HCT116 (cell line): Measurements from ENCODE around the gene CENPF. TPM values are rescaled to one million over a fixed set of nuclear protein-coding genes. Genes with fewer than 3 reads are reported as not detected.

Experiments used
- ATAC-seq: fragments of 200-7000 bp; cut with Tn5 transposase; 2 replicates; pipeline ENCODE4 v1.9.1; 2020; ENCODE audit warnings: mild to moderate bottlenecking, moderate library complexity
- BruUV-seq: library from RNA; stranded (reverse); fragments of 400-500 nt; replicated peaks from 2 replicates; lab custom pipeline; 2021; lab: Mats Ljungman, UMichigan
- CTCF ChIA-PET: fragments of 300-600 bp; sonication (Branson Sonifier 250); formaldehyde crosslinking; loops from one replicate; lab custom pipeline; 2021; ENCODE audit warnings: antibody characterized with exemption; lab: Charles Lee
- POLR2A ChIA-PET: fragments of 300-600, 350-600 bp; sonication (Branson Sonifier 250); formaldehyde crosslinking; loops from one replicate; lab custom pipeline; 2021; ENCODE audit warnings: antibody characterized with exemption; lab: Charles Lee
- RAD21 ChIA-PET, 2 experiments: fragments of 300-600 bp; sonication (Branson Sonifier 250); formaldehyde crosslinking; loops; one replicate each; lab custom pipeline; 2023; ENCODE audit warnings: low total read pairs in 2 of 2; ENCODE audit not compliant: uncharacterized antibody in 2 of 2, unreplicated experiment in 2 of 2, low non-redundant PET in 1 of 2; lab: Charles Lee
- DNase-seq: peaks from one replicate; pipeline ENCODE4 v3.0.0-alpha.2; 2010; ENCODE audit warnings: low read depth, low spot score
- H2AFZ ChIP-seq: fragments of 200-600 bp; shearing (Covaris generic), sonication (generic); 2 replicates; pipeline ENCODE4 v1.6.1; 2017; ENCODE audit warnings: low read depth, mixed run types, mixed read lengths, antibody characterized with exemption, low read length; ENCODE audit not compliant: poor library complexity, severe bottlenecking
- H3K27ac ChIP-seq: 2 replicates; pipeline ENCODE4 v1.5.1; 2012; ENCODE audit warnings: low read depth, low read length
- H3K27me3 ChIP-seq: fragments of 200-600 bp; sonication (generic); 2 replicates; pipeline ENCODE4 v1.6.1; 2016; ENCODE audit warnings: mixed run types, low read length, mixed read lengths; ENCODE audit not compliant: insufficient read depth
- H3K36me3 ChIP-seq, 2 experiments: fragments of 200-500 bp in 1 of 2; fragments of 200-600 bp in 1 of 2; sonication (Bioruptor generic) in 1 of 2; sonication (generic) in 1 of 2; 2 replicates each; pipeline versions ENCODE4 v1.5.1 to v1.6.1; 2014 to 2016; ENCODE audit warnings: low read length in 2 of 2, inconsistent platforms in 1 of 2, mixed read lengths in 1 of 2, mixed run types in 1 of 2; ENCODE audit not compliant: insufficient read depth in 2 of 2, control insufficient read depth in 1 of 2
- H3K4me1 ChIP-seq, 2 experiments: fragments of 200-600 bp in 1 of 2; sonication (generic) in 1 of 2; 2 replicates each; pipeline versions ENCODE4 v1.5.1 to v1.6.1; 2012 to 2017; ENCODE audit warnings: low read length in 2 of 2, inconsistent platforms in 1 of 2, mild to moderate bottlenecking in 1 of 2, mixed read lengths in 1 of 2, mixed run types in 1 of 2, moderate library complexity in 1 of 2; ENCODE audit not compliant: insufficient read depth in 2 of 2, control insufficient read depth in 1 of 2
- H3K4me2 ChIP-seq: fragments of 200-600 bp; sonication (generic); 2 replicates; pipeline ENCODE4 v1.6.1; 2017; ENCODE audit warnings: mixed run types, low read length, mixed read lengths
- H3K4me3 ChIP-seq, 2 experiments: fragments of 200-600 bp in 1 of 2; sonication (generic) in 1 of 2; replicated peaks in 1 of 2; 2 replicates each; pipeline ENCODE4 v1.5.1; 2011 to 2016; ENCODE audit warnings: low read length in 2 of 2, control low read depth in 1 of 2, low read depth in 1 of 2, mild to moderate bottlenecking in 1 of 2, mixed read lengths in 1 of 2, mixed run types in 1 of 2
- H3K79me2 ChIP-seq: fragments of 200-600 bp; sonication (generic); 2 replicates; pipeline ENCODE4 v1.6.1; 2017; ENCODE audit warnings: mild to moderate bottlenecking, mixed run types, low read length, moderate library complexity, mixed read lengths; ENCODE audit not compliant: insufficient read depth
- H3K9ac ChIP-seq: fragments of 200-600 bp; sonication (generic); 2 replicates; pipeline ENCODE4 v1.6.1; 2016; ENCODE audit warnings: low read length, mixed read lengths
- H3K9me2 ChIP-seq: fragments of 200-600 bp; sonication (generic), shearing (Covaris generic); 2 replicates; pipeline ENCODE4 v1.6.1; 2017; ENCODE audit warnings: mixed run types, mild to moderate bottlenecking, moderate library complexity; ENCODE audit not compliant: insufficient read depth
- H3K9me3 ChIP-seq, 2 experiments: fragments of 200-500 bp in 1 of 2; fragments of 200-600 bp in 1 of 2; sonication (Bioruptor generic) in 1 of 2; sonication (generic) in 1 of 2; 2 replicates each; pipeline ENCODE4 v1.6.1; 2014 to 2017; ENCODE audit warnings: low read length in 2 of 2, mixed read lengths in 2 of 2, inconsistent platforms in 1 of 2, low read depth in 1 of 2, mild to moderate bottlenecking in 1 of 2, mixed run types in 1 of 2, moderate library complexity in 1 of 2; ENCODE audit not compliant: control insufficient read depth in 1 of 2, insufficient read depth in 1 of 2
- H4K20me1 ChIP-seq: fragments of 200-600 bp; sonication (generic), shearing (Covaris generic); 2 replicates; pipeline ENCODE4 v1.6.1; 2017; ENCODE audit warnings: mixed run types, mild to moderate bottlenecking, moderate library complexity; ENCODE audit not compliant: insufficient read depth
- CTCF ChIP-seq, 3 experiments: fragments of 200-600 bp in 1 of 3; sonication (generic) in 1 of 3; IDR thresholded peaks in 2 of 3; conservative IDR thresholded peaks in 1 of 3; 2 replicates each; pipeline ENCODE4 v1.5.1; 2012 to 2017; ENCODE audit warnings: low read depth in 2 of 3, low read length in 2 of 3, antibody characterized with exemption in 1 of 3, borderline replicate concordance in 1 of 3, control low read depth in 1 of 3, mild to moderate bottlenecking in 1 of 3, mixed read lengths in 1 of 3, mixed run types in 1 of 3, moderate library complexity in 1 of 3; ENCODE audit not compliant: insufficient read depth in 1 of 3
- EGR1 ChIP-seq: IDR thresholded peaks from 2 replicates; pipeline ENCODE4 v1.6.1; 2012; ENCODE audit warnings: low read depth
- ELF1 ChIP-seq: IDR thresholded peaks from 2 replicates; pipeline ENCODE4 v1.6.1; 2012; ENCODE audit warnings: low read depth, borderline replicate concordance
- EZH2 ChIP-seq: fragments of 200-600 bp; sonication (generic); IDR thresholded peaks from 2 replicates; pipeline ENCODE4 v1.6.1; 2017; ENCODE audit warnings: antibody characterized with exemption, mixed run types
- EZH2phosphoT487 ChIP-seq: fragments of 200-600 bp; IDR thresholded peaks from 2 replicates; pipeline ENCODE4 v1.6.1; 2018; ENCODE audit warnings: antibody characterized with exemption, borderline replicate concordance
- JUND ChIP-seq: IDR thresholded peaks from 2 replicates; pipeline ENCODE4 v1.6.1; 2012
- POLR2A ChIP-seq: IDR thresholded peaks from 2 replicates; pipeline ENCODE4 v1.7.0; 2011; ENCODE audit warnings: borderline replicate concordance; ENCODE audit not compliant: insufficient read depth, insufficient read length; ENCODE audit errors: extremely low read depth
- SP1 ChIP-seq: IDR thresholded peaks from 2 replicates; pipeline ENCODE4 v1.6.1; 2012; ENCODE audit warnings: low read depth
- SRF ChIP-seq: IDR thresholded peaks from 2 replicates; pipeline ENCODE4 v1.6.1; 2012; ENCODE audit warnings: low read depth
- YY1 ChIP-seq: IDR thresholded peaks from 2 replicates; pipeline ENCODE4 v1.6.1; 2011; ENCODE audit warnings: low read length, low read depth, moderate library complexity, mild to moderate bottlenecking; ENCODE audit not compliant: insufficient replicate concordance; ENCODE audit errors: extremely low read depth
- intact Hi-C: fragments of 100-400 bp; cut with micrococcal nuclease; formaldehyde crosslinking; loops from 2 replicates; pipeline ENCODE4 v1.10.0; 2022
- total RNA-seq: library from RNA; stranded (reverse); gene quantifications from one replicate; pipeline ENCODE4 v1.2.1, GENCODE V29; 2021; ENCODE audit not compliant: unreplicated experiment
- TF ChIP-seq, protein P1 (sequence below): IDR thresholded peaks from 2 replicates; pipeline ENCODE4 v1.6.1; 2011; ENCODE audit warnings: mild to moderate bottlenecking, low read length, moderate library complexity; ENCODE audit not compliant: insufficient replicate concordance; ENCODE audit errors: extremely low read depth

Gene CENPF
- total RNA-seq, 1 experiment from 2014 or later, result 120 TPM

DNA sequence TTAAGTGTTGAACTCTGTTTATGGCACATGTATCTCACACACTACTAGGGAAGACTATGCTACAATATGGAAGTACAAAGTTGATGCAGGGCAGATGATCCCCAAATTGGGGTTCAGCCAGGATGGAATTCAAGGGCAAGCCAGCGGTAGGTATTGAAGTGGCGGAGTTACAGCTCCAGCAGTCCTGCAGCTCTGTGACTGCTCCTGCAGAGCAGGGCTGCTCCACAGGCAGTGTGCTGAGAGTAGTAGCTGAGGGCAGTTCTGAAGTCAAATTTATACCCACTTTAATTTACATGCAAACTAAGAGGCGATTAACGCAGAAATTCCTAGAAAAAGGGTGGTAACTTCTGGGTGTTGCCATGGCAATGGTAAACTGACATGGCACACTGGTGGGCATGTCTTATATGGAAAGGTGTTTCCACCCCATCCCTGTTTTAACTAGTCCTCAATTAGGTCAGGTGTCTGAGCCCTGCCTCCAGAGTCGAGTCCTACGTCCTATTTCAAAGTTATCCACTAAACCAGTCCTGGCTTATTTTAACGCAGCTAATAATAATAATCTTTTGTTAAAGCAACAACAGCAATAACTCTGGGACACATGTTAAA lies 20.6 kb upstream of the CENPF start:
- Histone ChIP-seq H4K20me1 (no peaks in the 10 kb centered on the region), H3K36me3 (no peaks in the 10 kb centered on the region), H3K9me2 (no peaks in the 10 kb centered on the region), H3K27me3 (no peaks in the 10 kb centered on the region), H3K9me3 (no peaks in the 10 kb centered on the region; a peak in 1 of 4 replicates), H3K4me2 (peak overlapping the region; percentile 53), H3K9ac (no peak overlapping the region), H3K27ac (no peak overlapping the region), H3K4me1 (peaks cover 12 to 22% of the 10 kb centered on the region in 2 experiments), H3K4me3 (no peak overlapping the region), H3K79me2 (no peaks in the 10 kb centered on the region), H2AFZ (peak overlapping the region; percentile 80)
- intact Hi-C loops, result no loop called here
- no peak for DNase-seq
- BruUV-seq, result no TSS peak
- TF ChIP-seq ELF1, result no peak
- no peak for TF ChIP-seq YY1
- no peak for TF ChIP-seq SRF
- TF ChIP-seq CTCF (IDR thresholded peaks at IDR 0.05 in 2 of 3, conservative IDR thresholded peaks at IDR 0.05 in 1 of 3; ENCODE audit: borderline replicate concordance in 1 of 3, insufficient read depth in 1 of 3, low read depth in 2 of 3, low read length in 2 of 3), result no peak
- no peak for TF ChIP-seq JUND
- no peak for TF ChIP-seq POLR2A
- TF ChIP-seq SP1, result no peak
- TF ChIP-seq, protein P1, sequence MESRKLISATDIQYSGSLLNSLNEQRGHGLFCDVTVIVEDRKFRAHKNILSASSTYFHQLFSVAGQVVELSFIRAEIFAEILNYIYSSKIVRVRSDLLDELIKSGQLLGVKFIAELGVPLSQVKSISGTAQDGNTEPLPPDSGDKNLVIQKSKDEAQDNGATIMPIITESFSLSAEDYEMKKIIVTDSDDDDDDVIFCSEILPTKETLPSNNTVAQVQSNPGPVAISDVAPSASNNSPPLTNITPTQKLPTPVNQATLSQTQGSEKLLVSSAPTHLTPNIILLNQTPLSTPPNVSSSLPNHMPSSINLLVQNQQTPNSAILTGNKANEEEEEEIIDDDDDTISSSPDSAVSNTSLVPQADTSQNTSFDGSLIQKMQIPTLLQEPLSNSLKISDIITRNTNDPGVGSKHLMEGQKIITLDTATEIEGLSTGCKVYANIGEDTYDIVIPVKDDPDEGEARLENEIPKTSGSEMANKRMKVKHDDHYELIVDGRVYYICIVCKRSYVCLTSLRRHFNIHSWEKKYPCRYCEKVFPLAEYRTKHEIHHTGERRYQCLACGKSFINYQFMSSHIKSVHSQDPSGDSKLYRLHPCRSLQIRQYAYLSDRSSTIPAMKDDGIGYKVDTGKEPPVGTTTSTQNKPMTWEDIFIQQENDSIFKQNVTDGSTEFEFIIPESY, result no peak
- TF ChIP-seq EZH2phosphoT487, result no peak
- TF ChIP-seq EGR1, result no peak
- no peak for TF ChIP-seq EZH2
- ChIA-PET CTCF (interaction anchor here (1.6 to 8.7 kb wide), 3 partner anchors 250 to 368 kb away, joined by 4 to 130 read pairs (median 4); no protein-coding TSS in a partner anchor), RAD21 (interaction anchor here in 1 of 2 experiments (1.1 kb wide), 1 partner anchor 250 kb away, joined by 3 read pairs; no protein-coding TSS in a partner anchor), POLR2A (interaction anchor here (1.3 kb wide), 1 partner anchor 30 kb away, joined by 3 read pairs; the partner anchor contains the start of gene PTPN14)
- ATAC-seq, result peak; percentile 52
